Activated CD4-positive, alpha-beta T cell treated with anti-CD3 and anti-CD28 coated beads for 36 hours (primary cell): ENCODE results near the gene FNDC3A. TPM values are rescaled to one million over a fixed set of nuclear protein-coding genes. Genes with fewer than 3 reads are reported as not detected.
"Not testable (repeated sequence)": the region's sequence is repeated elsewhere in the genome, so short reads cannot be mapped to it uniquely, and the experiment has no call there.

ENCODE experiments used
- ATAC-seq: fragments of 200-7000 bp; cut with Tn5 transposase; one replicate; pipeline ENCODE4 v1.10.0; 2021; ENCODE audit warnings: mild to moderate bottlenecking, moderate library complexity
- CTCF ChIA-PET: fragments of 350-600 bp; sonication (Branson Sonifier 250); formaldehyde crosslinking; loops from one replicate; lab custom pipeline; 2021; ENCODE audit warnings: antibody characterized with exemption; lab: Charles Lee
- POLR2A ChIA-PET: fragments of 350-600 bp; sonication (Branson Sonifier 250); formaldehyde crosslinking; loops from one replicate; lab custom pipeline; 2021; ENCODE audit warnings: antibody characterized with exemption, inconsistent platforms; lab: Charles Lee
- DNase-seq: peaks from one replicate; pipeline ENCODE4 v3.0.0-alpha.2; 2020
- H3K27ac Mint-ChIP-seq: one replicate; pipeline ENCODE4 v1.8.0; 2021; ENCODE audit warnings: mixed read lengths
- H3K27me3 Mint-ChIP-seq: one replicate; pipeline ENCODE4 v1.8.0; 2021; ENCODE audit warnings: mixed read lengths
- H3K36me3 Mint-ChIP-seq: one replicate; pipeline ENCODE4 v1.8.0; 2021; ENCODE audit warnings: low read depth, mixed read lengths
- H3K4me1 Mint-ChIP-seq: one replicate; pipeline ENCODE4 v1.8.0; 2021; ENCODE audit warnings: mixed read lengths
- H3K4me3 Mint-ChIP-seq: one replicate; pipeline ENCODE4 v1.8.0; 2021; ENCODE audit warnings: mild to moderate bottlenecking, moderate library complexity, mixed read lengths
- H3K9me3 Mint-ChIP-seq: one replicate; pipeline ENCODE4 v1.8.0; 2021; ENCODE audit warnings: low read depth, mixed read lengths
- intact Hi-C, 2 experiments: fragments of 100-400 bp; cut with DNase I in 1 of 2; cut with micrococcal nuclease in 1 of 2; formaldehyde crosslinking; loops; one replicate each; pipeline versions ENCODE4 v1.14.2 to v1.15.1; 2022 to 2024; cut with DNase I, micrococcal nuclease
- total RNA-seq, 2 experiments: library from RNA; stranded (reverse); gene quantifications; one replicate each; pipeline ENCODE4 v1.2.3, GENCODE V29; 2021

FNDC3A gene
- total RNA-seq, 2 experiments from 2014 or later = 20.8 to 26.9 TPM

GRCh38 chr13:49110913-49111170 lies 135.1 kb downstream of the FNDC3A start:
- Mint-ChIP-seq H3K27me3 (no peaks in the 10 kb centered on the region), H3K27ac (peak overlapping the region; percentile 69)

GRCh38 chr13:49112782-49113525 lies 137.2 kb downstream of the FNDC3A start:
- ATAC-seq (no peak), DNase-seq (no peak)
- POLR2A ChIA-PET = interaction anchor here (0.5 kb wide), 1 partner anchor 33 kb away, joined by 3 read pairs; no protein-coding TSS in a partner anchor
- Mint-ChIP-seq H3K4me1 (peaks cover 29% of the 10 kb centered on the region), H3K9me3 (no peaks in the 10 kb centered on the region), H3K27me3 (no peaks in the 10 kb centered on the region), H3K4me3 (peak overlapping the region; percentile 55), H3K36me3 (peaks cover 22% of the 10 kb centered on the region), H3K27ac (peak overlapping the region; percentile 68)
- intact Hi-C loops = loop anchor here (5.0 kb wide), 3 partner anchors 136 to 329 kb away; partner anchors contain the start of genes CAB39L (in 1 of the 2), FNDC3A (in 1 of the 2) and SETDB2 (in 1 of the 2)
- CTCF ChIA-PET = interaction anchor here (0.6 to 2.0 kb wide), 3 partner anchors 17 to 138 kb away, joined by 3 to 7 read pairs (median 3); partner anchors contain the start of gene FNDC3A

More at GRCh38 chr13:49110913-49111170, 135.1 kb downstream of the FNDC3A start:
- H3K36me3 Mint-ChIP-seq = peaks cover 7% of the 10 kb centered on the region
- H3K9me3 Mint-ChIP-seq = no peaks in the 10 kb centered on the region
- CTCF ChIA-PET = interaction anchor here (0.6 to 2.0 kb wide), 5 partner anchors 11 to 259 kb away, joined by 3 to 7 read pairs (median 4); no protein-coding TSS in a partner anchor
- ATAC-seq (no peak), DNase-seq (no peak)
- H3K4me1 Mint-ChIP-seq = peaks cover 29% of the 10 kb centered on the region
- POLR2A ChIA-PET = interaction anchor here (1.4 kb wide), 1 partner anchor 578 kb away, joined by 4 read pairs; the partner anchor contains the start of gene RCBTB2
- H3K4me3 Mint-ChIP-seq = peak overlapping the region; percentile 85
- intact Hi-C loops = loop anchor here (1.0 to 5.0 kb wide), 5 partner anchors 134 to 331 kb away; partner anchors contain the start of genes FNDC3A (in 2 of the 2), CAB39L (in 1 of the 2) and SETDB2 (in 1 of the 2)

DNA sequence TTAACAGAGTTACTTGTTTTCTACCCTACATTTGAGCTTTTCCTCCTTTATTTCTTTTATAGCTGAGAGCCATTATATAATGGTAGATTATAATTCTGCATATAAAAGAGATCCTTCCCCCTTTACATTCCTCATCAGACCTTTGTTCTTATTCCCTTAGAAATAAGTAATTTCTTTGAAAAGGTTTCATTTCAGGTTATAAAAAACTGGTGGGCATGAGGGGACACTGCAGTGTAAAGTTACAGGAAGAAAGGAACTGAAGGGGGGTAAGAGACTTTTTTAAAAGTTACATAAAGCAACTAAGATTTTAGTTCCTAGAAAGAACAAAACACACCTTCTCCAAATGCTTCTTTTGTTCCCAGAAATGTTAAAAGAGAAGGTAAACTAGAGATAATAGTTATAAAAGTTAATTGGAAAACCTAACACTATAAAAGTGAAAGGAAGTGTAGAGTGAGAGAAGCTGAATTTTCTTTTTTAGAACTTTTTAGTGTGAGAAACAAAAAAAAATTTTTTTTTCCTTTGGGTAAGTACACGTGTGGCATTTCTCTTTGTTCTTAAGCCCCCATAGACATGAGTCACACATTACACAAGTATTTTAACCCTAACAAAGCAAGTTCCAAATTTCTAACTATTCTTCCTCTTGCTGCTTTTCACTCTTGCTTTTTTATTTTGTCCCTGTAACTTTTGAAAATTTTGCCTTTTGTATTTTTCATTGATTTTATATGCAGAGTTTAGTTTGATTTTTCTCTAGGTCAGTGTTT lies 138.0 kb downstream of the FNDC3A start:
- intact Hi-C loops = loop anchor here (5.0 kb wide), 3 partner anchors 136 to 329 kb away; partner anchors contain the start of genes CAB39L (in 1 of the 2), FNDC3A (in 1 of the 2) and SETDB2 (in 1 of the 2)
- H3K4me1 Mint-ChIP-seq = peaks cover 29% of the 10 kb centered on the region
- peak overlapping the region; percentile 68 for H3K27ac Mint-ChIP-seq
- peak overlapping the region; percentile 55 for H3K4me3 Mint-ChIP-seq
- H3K36me3 Mint-ChIP-seq = peaks cover 28% of the 10 kb centered on the region
- CTCF ChIA-PET = interaction anchor here (0.6 to 0.9 kb wide), 2 partner anchors 27 to 138 kb away, joined by 3 read pairs; partner anchors contain the start of gene FNDC3A
- peak; percentile 69 for ATAC-seq
- DNase-seq = no peak
- H3K27me3 Mint-ChIP-seq = no peaks in the 10 kb centered on the region
- POLR2A ChIA-PET = no interaction called here
- H3K9me3 Mint-ChIP-seq = no peaks in the 10 kb centered on the region

GRCh38 chr13:49116873-49117272 lies 141.2 kb downstream of the FNDC3A start:
- DNase-seq (no peak), ATAC-seq (no peak)
- ChIA-PET POLR2A (no interaction called here), CTCF (interaction anchor here (0.6 kb wide), 1 partner anchor 597 kb away, joined by 3 read pairs; no protein-coding TSS in a partner anchor)
- intact Hi-C loops = no loop called here
- Mint-ChIP-seq H3K9me3 (no peaks in the 10 kb centered on the region), H3K4me1 (peaks cover 33% of the 10 kb centered on the region), H3K27me3 (no peaks in the 10 kb centered on the region), H3K36me3 (peaks cover 44% of the 10 kb centered on the region), H3K27ac (no peak overlapping the region), H3K4me3 (no peak overlapping the region)

GRCh38 chr13:49118455-49118854 lies 142.7 kb downstream of the FNDC3A start:
- DNase-seq, H3K9me3 Mint-ChIP-seq, ATAC-seq, H3K27me3 Mint-ChIP-seq, CTCF ChIA-PET, H3K4me3 Mint-ChIP-seq, POLR2A ChIA-PET, H3K27ac Mint-ChIP-seq, intact Hi-C loops: not testable (repeated sequence)
- Mint-ChIP-seq H3K4me1 (peaks cover 29% of the 10 kb centered on the region), H3K36me3 (peaks cover 44% of the 10 kb centered on the region)

DNA sequence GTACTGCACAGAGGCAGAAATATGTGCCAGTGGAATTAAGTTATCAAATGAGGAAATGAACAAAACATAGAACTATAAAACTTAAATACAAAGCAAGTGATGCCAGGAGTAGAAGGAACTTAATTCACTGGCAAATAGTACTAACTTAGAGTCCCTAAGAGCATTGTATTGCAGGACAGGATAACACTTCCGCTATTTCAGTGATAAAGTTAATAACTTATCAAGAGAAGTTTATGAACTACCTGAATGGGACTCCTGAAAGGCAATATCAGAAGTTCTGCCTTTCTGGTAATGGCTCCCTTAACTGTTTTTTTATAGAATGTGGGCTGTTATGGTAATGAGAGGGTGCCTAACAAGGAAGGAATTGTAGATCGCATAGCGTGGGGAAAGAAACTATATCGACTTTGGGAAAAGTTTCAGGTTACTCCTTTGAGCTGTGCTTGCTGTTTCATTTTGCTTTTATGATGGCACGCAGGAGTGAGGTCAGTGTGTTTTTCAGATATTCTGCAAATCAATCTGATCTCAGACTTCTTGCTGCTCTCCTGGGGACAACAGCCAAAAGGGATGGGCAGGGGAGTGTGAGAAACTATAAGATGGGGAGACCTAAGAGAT lies 149.1 kb downstream of the FNDC3A start:
- no peak for ATAC-seq
- peaks cover 23% of the 10 kb centered on the region for H3K4me1 Mint-ChIP-seq
- H3K27ac Mint-ChIP-seq = no peak overlapping the region
- intact Hi-C loops = no loop called here
- no peaks in the 10 kb centered on the region for H3K27me3 Mint-ChIP-seq
- ChIA-PET CTCF (interaction anchor here (0.7 to 0.8 kb wide), 3 partner anchors 10 to 14 kb away, joined by 3 to 5 read pairs (median 4); no protein-coding TSS in a partner anchor), POLR2A (no interaction called here)
- peaks cover 11% of the 10 kb centered on the region for H3K36me3 Mint-ChIP-seq
- H3K9me3 Mint-ChIP-seq = peaks cover 3% of the 10 kb centered on the region
- H3K4me3 Mint-ChIP-seq = no peak overlapping the region
- no peak for DNase-seq

GRCh38 chr13:49125964-49126524 lies 150.3 kb downstream of the FNDC3A start:
- CTCF ChIA-PET = no interaction called here
- no peaks in the 10 kb centered on the region for H3K27me3 Mint-ChIP-seq
- H3K27ac Mint-ChIP-seq = no peak overlapping the region
- POLR2A ChIA-PET = no interaction called here
- ATAC-seq (no peak), DNase-seq (no peak)
- no peak overlapping the region for H3K4me3 Mint-ChIP-seq
- H3K9me3 Mint-ChIP-seq = peaks cover 3% of the 10 kb centered on the region
- peaks cover 13% of the 10 kb centered on the region for H3K36me3 Mint-ChIP-seq
- peaks cover 20% of the 10 kb centered on the region for H3K4me1 Mint-ChIP-seq
- intact Hi-C loops = no loop called here

DNA sequence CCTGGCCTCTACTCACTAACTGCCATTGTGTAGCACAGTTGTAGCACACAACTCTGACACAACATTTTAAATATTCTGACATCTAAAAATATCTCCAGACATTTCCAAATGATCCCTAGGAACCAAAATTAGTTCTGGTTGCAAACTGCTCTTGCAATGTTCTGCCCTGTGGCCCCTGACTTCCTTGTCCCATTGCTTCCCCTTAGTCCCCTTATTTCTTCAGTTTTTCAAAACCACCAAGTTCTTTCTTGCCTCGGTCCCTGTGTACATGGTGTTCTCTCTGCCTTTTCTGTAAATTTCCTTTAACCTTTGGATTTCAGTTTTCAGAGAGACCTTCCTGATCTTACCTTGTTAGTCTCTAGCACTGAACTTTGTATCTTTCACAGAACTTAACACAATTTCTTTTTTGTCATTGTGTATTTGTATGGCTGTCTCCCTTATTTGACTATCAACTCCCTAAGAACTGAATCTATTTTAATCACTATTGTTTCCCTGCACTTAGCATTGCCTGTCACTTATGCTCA lies 156.8 kb downstream of the FNDC3A start:
- intact Hi-C loops = no loop called here
- Mint-ChIP-seq H3K4me1 (peaks cover 5% of the 10 kb centered on the region), H3K27me3 (no peaks in the 10 kb centered on the region), H3K4me3 (no peak overlapping the region), H3K36me3 (peaks cover 56% of the 10 kb centered on the region), H3K27ac (peak overlapping the region; percentile 12), H3K9me3 (no peaks in the 10 kb centered on the region)
- ATAC-seq (no peak), DNase-seq (no peak)
- ChIA-PET POLR2A (no interaction called here), CTCF (no interaction called here)

DNA sequence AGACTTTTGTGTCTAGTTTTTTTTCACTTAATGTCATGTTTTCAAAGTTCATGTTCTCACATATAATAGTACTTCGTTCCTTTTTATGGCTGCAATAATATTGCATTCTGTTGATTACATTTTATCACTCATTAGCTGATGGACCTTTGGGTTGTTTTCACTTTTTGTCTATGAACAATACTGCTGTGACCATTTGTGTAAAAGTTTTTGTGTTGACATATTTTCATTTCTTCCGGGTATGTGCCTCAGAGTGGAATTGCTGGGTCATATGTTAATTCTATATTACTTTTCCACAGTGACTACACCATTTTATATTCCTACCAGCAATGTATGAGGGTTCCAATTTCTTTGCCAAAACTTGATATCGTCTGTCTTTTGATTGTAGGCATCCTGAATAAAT lies 158.6 kb downstream of the FNDC3A start:
- intact Hi-C loops = no loop called here
- Mint-ChIP-seq H3K4me3 (no peak overlapping the region), H3K27me3 (no peaks in the 10 kb centered on the region), H3K36me3 (peaks cover 62% of the 10 kb centered on the region), H3K9me3 (no peaks in the 10 kb centered on the region), H3K27ac (no peak overlapping the region), H3K4me1 (peaks cover 9% of the 10 kb centered on the region)
- DNase-seq (no peak), ATAC-seq (no peak)
- ChIA-PET CTCF (no interaction called here), POLR2A (no interaction called here)

GRCh38 chr13:49137138-49137643 lies 161.5 kb downstream of the FNDC3A start:
- intact Hi-C loops, H3K9me3 Mint-ChIP-seq, CTCF ChIA-PET, H3K27me3 Mint-ChIP-seq, ATAC-seq, POLR2A ChIA-PET, H3K27ac Mint-ChIP-seq, H3K4me3 Mint-ChIP-seq, DNase-seq: not testable (repeated sequence)
- Mint-ChIP-seq H3K4me1 (peaks cover 30% of the 10 kb centered on the region), H3K36me3 (peaks cover 56% of the 10 kb centered on the region)
